ENCODE data around the gene PALM.

PALM gene

DNA sequence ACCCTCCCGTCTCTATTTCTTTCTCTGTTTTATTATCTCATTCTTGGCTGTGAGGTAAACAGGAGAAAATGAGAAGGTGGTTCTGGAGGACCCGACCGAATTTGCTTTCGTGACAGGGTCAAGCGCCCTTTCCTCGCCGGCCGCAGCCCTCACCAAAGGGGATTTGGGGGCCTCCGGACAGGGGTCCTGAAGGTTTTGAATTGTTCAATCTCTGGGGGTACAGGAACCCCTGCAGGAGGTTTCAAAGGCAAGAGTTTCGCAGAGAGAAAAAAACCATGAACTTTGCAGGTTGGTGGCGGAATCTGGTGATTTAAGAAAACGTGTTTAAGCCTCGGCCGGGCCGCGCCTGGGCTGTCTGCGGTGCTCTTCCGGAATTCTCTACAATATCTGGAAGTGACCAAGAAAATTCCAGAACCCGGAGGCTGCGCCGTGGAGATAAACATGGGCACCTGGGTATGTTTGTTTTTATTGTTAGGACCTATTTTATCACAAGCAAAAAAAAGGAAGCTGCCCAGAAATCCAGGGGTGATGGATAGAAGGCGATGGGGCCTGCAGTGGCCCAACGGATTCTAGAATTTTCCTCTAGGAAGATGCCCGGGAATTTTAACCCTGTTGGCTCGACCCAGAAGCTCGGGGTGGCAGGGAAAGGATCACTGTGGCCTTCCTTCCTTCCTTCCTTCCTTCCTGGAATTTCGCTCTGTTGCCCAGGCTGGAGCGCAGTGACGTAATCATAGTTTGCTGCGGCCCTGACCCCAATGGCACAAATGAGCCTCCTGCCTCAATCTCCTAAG is 74.3 kb downstream of the PALM start:
- DNase-seq, result no peak

DNA sequence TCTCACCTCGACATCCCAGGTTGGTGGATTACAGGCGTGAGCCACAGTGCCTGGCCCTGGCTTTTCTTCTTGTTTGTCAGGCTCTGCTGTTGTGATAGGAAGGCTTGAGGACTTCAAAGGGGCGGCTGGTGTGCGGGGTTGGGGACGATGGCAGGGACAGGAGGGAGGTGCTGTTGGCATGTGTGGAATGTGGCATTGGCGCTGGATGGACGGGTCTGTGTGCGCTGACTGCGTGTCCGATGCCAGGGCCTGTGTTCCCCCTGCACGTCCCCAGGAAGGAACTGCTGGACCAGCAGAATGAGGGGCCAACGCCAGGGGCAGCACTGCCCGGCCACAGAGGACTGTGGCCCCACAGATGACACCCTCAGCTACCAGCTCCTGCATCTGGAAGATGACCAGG is 75.8 kb downstream of the PALM start:
- no peak for DNase-seq

DNA sequence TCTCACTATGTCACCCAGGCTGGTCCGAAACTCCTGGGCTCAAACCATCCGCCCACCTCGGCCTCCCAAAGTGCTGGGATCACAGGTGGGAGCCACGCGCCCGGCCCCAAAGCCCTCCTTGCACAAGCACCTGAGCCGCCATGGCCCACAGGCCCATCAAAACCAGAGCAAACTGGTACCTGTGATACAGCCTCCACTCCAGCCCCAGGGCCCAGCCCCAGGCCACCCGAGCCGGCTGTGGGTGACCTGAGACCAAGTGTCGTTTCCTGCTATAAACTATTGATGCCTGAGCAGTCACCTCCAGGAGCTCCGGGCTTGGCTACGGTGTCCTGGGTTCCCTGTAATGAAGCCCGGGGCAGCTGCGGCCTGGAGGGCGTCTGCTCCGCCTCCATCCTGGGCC is 78.8 kb downstream of the PALM start:
- DNase-seq, result no peak

DNA sequence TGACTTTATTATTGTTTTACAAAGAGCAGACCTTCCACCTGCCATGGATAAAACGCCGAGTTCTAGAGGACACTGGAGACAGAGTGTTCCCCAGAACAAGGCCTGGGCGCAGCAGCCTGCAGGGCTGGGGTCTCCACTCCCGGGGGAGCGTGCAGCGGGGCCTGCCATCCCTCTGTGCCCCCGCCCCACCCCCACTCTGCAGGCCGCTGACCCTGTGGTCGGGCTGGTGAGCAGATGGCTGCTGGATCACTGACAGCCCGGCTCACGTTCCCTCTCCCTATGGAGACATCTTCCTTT is 79.9 kb downstream of the PALM start:
- no peak for DNase-seq

DNA sequence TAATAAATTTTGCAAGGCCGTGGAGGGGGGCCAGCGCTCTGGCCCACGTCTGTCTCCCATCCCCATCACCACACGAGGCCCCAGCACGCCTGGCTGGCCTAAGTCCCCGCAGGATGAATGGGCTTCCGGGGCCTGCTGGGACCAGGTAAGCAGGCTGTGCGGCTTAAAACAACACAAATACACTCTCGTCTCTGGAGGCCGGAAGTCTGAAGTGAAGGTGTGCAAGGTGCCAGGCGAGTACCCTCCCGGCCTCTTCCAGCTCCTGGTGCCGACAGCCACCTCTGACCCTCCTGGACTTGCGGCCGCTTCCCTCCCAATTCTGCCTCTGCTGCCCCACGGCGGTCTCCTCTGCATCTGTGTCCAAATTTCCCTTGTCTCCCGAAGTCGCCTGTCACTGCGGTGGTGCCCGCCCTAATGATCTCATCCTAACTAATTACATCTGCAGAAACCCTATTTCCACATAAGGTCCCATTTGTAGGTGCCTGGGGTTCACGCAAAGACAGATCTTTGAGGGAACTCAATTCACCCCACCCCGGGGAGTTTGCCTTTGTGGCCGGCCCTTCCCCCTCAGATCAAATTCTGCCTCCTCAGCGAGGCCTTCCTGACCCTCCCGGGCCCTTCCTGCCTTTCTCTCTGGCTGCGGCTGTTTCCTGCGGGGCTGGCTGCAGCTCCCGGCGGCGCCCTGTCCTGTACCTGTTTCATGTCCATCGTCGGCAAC is 80.4 kb downstream of the PALM start:
- no peak for DNase-seq

DNA sequence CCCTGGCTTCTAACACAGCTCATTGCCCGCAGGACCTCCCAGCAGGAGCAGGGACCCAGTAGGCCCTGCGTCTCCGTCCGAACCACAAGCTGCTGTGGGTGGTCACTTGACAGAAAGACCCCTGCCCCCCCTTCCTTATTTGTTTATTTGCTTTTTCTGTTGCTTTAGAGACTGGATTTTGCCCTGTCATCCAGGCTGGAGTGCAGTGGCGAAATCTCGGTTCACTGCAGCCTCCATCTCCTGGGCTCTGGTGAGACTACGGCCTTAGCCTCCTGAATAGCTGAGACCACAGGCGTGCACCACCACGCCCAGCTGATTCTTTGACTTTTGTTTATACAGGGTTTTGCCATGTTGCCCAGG is 80.9 kb downstream of the PALM start:
- DNase-seq, result no peak

DNA sequence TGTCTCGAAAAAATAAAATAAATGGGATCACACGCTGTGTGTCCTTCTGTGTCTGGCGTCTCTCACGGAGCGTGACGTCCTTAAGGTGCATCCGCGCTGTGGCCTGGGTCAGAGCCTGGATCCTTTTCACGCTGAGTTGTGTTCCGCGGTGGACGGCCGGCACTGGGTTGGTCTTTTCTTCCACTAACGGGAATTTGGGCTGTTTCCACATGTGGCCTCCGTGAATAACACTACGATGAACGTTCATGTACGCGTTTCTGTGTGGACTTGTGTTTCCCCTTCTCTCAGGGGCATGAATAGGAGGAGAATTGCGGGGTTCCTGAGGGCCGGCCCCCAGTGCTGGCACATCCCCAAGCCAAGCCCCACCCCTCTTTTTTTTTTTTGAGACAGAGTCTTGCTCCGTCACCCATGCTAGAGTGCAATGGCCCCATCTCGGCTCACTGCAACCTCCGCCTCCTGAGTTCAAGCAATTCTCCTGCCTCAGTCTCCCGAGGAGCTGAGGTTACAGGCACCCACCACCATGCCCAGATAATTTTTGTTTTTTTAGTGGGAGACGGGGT is 82.4 kb downstream of the PALM start:
- DNase-seq, result no peak

DNA sequence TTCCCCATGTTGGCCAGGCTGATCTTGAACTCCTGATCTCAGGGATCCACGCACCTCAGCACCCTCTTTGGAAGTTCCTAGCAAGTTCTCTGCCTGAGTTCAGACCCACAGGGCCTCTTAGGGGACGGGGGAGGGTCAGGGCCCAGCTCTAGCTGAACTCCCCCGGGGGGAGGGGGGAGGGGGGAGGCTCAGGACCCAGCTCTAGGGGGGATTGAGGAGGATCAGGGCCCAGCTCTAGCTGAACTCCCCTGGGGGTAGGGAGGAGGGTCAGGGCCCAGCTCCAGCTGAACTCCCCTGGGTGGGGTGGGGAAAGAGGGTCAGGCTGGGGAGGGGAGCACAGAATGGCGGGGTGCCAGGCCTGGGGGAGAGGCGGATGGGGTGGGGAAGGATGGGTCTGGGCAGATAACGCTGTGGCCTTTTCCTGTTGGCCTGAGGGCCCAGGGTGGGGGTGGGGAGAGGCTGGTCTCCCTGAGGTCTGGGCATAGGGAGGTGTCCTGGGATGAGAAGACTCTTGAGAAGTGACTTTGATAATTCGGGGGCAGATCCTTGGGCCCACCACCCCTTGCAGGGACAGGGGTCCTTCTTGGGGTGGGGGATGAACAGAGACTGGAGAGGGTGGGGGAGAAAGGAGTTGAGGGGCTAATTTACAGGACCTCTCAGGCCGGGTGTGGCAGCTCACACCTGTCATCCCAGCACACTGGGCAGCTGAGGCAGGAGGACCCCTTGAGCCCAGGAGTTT is 83.0 kb downstream of the PALM start:
- no peak for DNase-seq

DNA sequence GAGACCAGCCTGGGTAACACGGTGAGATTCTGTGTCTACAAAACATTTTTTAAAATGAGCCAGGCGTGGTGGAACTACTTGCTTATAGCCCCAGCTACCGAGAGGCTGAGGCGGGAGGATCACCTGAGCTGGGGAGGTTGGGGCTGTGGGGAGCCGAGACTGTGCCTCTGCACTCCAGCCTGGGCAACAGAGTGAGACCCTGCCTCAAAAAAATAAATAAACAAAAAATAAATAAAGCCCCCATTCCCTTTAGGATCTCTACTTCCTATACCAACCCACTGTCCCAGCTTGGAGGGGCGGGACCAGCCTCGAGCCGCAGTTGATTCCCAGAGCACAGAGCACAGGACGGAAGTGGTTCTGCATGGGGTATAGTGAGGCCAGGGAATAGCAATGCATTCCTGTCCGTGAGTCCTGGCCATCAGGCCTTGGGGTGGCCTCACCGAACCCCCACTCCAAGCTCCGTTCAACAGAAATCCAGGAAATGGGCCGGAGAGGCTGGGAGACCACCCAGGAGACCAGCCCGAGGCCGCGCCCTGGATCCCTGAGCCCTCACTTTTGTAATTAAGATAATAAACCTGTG is 83.7 kb downstream of the PALM start:
- no peak for DNase-seq

DNA sequence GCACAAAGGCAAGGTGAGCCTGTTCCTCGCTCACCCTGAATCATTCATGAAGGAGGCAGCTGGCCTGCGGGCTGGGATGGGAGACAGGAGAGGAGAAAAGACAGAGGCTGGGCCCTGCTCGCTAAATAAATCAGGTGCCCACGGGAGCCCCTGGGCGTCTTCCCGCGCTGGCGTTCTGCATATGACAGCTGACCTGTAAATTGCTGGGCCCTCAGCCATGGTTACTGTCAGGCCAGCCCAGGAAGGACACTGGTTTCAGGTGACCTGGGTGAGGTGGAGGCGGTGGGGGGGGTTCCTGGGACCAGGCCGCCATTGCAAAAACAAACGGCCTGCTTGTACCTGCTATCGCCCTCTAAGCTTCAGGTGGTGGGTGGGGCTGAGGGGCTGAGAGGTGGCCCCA is 85.1 kb downstream of the PALM start:
- DNase-seq, result no peak

DNA sequence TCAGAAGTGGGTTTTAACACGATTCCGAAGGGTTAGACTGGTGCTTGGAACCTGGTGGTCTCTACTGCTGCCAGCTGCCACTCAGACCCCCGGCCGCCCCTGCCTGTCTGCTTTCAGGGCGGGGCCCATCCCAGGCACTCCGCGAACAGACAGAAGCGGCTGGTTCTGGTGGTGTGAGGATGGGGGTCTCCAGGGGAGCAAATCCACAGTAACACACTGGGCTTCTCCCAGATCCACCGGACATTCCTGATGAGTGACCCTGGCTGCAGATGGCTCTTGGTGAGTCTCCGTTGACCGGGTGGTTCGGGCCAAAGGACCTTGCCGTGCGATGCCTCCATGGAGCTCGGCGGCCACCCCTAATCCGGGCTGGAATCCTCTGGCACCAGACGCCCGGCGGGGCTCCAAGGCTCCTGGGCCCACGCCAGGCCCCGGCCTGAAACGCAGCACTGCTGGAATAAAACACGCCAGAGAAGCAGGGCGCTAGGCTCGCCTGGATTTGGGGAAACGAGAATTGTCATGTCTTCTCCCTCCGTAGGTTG is 86.4 kb downstream of the PALM start:
- DNase-seq, result no peak

DNA sequence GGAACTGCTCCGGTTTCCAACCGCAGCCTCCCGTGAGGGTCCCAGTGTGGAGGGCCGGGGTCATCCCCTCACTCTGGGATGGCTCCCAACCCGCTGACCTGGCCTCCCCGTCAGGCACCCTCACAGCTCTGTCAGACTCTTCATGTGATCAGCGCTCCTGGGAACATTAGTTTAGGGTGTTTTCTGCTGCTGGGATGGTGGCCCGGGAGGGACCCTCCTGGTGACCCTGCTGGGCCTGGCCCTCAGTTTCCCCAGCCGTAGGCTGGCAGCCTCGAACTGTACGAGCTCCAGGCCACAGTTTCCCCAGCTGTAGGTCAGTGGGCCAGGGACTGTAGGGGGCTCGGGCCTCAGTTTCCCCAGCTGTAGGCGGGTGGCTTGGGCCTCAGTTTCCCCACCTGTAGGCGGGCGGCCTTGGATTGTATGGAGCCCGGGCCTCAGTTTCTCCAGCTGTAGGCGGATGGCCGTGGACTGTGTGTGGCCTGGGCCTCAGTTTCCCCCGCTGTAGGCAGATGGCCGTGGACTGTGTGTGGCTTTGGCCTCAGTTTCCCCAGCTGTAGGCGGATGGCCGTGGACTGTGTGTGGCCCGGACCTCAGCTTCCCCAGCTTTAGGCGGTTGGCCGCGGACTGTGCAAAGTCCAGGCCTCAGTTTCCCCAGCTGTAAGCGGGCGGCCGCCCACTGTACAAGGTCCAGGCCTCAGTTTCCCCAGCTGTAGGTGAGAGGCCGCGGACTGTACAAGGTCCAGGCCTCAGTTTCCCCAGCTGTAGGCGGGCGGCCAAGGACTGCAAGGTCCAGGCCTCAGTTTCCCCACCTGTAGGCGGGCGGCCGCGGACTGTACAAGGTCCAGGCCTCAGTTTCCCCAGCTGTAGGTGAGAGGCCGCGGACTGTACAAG is 87.2 kb downstream of the PALM start:
- no peak for DNase-seq

DNA sequence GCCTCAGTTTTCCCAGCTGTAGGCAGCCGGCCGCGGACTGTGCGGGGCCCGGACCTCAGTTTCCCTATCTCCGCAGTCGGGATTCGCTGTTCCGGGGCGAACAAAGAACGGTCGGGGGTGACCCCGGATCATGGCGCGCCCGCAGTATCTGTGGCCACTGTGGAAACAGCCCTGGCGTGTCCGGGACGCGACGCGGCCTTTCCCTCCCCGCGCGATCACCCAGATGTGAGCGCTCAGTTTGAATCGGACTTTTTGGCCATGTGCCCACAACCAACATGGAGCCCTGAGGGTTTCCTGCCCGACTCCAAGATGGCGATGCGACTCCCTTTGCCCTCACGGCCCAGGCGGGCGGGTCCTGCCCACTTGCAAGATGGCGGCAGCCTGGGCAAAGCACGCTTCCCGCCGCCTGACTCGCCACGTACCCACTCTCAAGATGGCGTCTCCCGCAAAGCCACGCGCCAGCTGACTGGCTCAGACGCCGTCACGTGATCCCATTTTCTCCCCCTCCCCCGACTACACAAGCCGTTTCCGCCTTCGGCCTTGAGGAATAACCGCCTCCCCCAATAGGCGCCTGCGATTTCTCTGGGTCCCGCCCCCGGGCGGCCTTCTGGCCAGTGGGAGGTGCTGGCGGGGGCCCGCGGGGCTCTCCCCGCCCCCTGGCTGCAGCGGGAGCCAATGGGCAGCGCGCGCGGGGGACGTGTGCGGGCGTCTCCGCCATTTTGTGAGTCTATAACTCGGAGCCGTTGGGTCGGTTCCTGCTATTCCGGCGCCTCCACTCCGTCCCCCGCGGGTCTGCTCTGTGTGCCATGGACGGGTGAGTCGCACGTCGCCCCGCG is 88.2 kb downstream of the PALM start, which contains the start of gene PTBP1:
PTBP1 (plus strand) TSS at position 761 of the 836 bp plus-strand sequence; CDS start at position 807, 46 bp downstream.
- DNase-seq, result peak; percentile 100

Data from central memory CD4-positive, alpha-beta T cell (primary cell).